HG03103 (cell line): ENCODE results near the gene AGXT.

Source experiments
- ATAC-seq: cut with Tn5 transposase; IDR thresholded peaks from one replicate; pipeline ENCODE4 v1.9.1; 2021; ENCODE audit warnings: low read depth; ENCODE audit not compliant: unreplicated experiment

Gene AGXT

DNA sequence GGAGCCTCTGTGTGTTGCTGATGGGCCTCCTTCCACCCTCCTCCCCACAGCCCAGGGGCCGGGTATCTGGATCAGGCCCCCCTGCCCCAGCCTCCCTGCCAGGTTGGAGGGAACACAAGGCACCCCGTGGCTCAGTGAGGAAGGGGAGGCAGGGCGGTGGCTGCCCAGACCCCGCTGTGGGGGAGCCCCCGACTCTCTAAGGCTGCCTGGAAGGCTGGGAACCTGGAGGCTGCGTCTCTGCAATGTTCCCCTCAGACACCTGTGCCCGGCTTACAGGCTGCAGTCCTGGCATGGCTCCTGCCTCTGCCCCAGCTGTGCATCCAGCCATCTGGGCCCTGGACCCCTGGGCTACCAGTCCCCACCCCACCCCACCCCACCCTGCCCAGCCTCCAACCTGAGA lies 27.8 kb downstream of the AGXT start:
- ATAC-seq: no peak

DNA sequence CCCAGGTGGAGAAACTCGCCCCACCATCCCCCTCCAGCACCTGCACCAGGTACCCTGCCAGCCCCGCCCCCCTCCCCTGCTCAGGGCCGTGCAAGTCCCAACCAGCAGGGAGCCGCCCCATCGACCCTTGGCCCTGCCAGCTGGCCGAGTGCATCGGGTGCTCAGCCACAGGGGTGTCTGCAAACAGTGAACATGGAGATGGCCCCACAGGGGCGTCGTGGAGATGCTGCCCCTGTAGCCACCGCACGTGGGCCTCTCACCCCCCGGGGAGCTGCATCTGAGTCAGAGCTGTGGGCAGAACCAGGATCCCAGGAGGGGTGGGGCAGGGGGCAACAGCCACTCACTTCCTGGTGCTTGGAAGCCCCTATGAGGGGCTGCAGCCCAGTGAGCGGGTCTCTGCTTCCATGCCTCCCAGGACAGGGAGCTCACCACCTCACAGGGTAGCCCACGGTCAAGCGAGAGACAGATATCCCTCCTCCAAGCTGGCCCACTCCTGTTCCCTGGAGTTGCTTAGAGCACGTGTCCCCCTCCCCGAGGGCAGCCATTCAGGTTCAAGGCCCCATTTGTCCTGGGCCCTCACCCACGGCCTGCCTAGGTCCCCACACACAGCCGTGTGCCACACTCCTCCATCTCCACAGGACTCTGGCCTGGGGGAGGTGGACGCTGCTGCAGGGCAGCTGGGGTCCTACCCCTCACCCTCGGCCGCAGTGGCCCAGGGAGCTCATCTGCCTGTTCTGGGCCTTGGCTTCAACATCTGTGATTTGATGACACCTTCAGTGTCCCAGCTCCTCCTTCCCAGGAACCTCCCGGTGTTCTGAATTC lies 28.5 kb downstream of the AGXT start:
- ATAC-seq: no peak

- ATAC-seq: no peak
Observed at GRCh38 chr2:240898108-240898730, 29.6 kb downstream of the AGXT start.

GRCh38 chr2:240898731-240899467 lies 30.3 kb downstream of the AGXT start:
- ATAC-seq: no peak

GRCh38 chr2:240899468-240899865 lies 30.8 kb downstream of the AGXT start:
- no peak for ATAC-seq

DNA sequence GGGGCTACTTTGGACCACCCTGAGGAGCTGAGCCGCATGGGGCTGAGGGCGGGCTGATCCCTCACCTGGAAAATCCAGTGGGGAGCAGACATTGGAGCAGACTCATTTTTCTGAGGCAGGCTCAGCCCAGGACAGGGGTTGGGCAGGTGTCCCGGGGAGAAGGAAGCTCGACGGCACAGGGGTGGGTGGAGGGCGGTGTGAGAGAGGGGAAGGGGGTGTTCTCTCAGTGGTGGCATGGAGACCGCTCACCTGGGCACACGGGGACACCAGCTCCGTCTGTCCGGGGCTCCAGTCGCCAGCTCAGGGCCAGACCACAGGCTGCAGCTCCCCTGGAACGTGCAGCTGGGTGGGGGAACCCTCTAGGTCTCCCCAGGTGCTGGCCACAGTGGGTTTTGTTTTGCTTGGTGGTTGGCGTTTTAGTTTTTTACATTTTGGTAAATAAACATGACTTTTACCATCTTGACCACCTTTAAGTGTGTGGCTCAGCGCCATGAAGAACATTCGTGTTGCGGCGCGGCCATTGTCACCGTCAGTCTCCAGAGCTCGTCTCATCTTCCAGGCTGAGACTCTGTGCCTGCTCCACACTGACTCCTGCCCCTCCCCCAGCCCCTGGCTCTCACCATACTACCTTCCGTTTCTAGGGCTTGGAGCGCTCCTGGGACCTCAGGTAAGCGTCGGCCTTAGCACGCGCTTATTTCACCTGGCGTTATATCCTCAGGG lies 31.7 kb downstream of the AGXT start:
- ATAC-seq: no peak

DNA sequence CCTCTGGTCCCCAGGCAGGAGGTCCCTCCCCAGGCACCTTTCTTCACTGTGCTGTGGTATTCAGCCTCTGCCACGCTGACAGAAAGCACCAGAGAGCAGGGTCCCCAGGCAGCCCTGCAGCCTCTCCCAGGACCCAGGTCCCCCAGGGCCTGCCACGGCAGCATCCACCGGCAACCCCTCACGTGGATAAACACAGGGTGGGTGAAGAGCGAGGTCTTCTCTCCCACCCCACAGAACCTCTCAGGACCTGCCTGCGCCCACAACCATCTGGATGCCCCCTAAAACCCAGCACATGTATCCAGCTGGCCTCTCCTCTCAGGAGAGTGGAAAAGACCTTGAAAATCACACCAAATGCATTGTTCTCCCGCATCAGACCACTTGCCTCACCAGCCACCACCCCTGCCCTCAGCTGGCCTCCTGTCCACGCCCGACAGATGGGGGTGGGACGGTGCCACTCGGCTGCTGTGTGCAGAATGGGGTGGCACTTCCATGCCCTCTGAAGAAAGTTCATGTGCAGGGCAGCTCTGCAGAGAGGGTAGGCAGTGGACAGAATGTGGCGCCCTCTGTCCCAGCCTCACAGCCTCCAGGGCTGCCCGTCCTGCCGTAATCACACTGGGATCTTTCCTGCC lies 33.5 kb downstream of the AGXT start:
- ATAC-seq: no peak

GRCh38 chr2:240902615-240903041 lies 34.0 kb downstream of the AGXT start:
- ATAC-seq: no peak

DNA sequence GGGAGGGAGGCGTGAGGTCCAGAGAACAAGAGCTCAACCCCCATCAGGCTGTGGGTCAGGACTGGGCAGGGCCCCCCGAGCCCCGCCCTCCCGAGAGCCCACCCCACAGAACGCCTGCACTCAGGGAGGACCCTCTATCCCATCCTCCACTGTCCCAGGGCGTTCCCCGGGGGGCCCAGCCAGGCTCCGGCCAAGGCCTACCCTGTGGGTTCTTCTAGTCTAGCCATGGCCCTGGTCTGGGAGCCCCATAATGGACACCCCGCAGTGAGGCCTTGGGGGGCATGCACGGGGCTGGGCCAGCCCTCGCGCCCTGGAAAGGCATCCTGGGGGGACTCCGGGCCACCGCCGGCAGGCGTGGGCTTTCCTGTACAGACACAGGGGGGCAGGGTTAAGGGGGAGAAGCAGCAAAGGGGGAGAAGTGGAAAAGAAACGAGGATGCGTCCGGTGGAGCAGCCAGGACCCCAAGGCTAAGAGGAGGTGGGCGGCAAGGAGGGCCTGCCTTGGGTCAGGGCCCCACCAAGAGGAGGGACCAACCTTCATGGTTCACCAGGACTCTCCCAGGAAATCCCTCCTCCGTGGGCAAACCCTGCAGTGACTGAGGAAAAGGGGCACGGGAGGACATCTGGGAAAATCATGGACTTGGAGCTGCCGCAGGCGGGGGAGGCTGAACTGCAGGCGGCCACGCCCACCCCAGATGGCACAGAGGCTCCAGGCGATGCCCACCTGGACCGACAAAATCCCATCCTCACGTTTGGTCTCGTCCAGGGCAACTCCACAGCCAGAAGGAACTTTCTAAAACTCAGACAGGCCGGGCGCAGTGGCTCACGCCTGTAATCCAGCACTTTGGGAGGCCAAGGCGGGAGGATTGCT lies 34.8 kb downstream of the AGXT start:
- ATAC-seq: no peak

GRCh38 chr2:240904216-240905175 lies 35.9 kb downstream of the AGXT start:
- no peak for ATAC-seq

- ATAC-seq: no peak
Observed at GRCh38 chr2:240905176-240905781, 36.7 kb downstream of the AGXT start.

DNA sequence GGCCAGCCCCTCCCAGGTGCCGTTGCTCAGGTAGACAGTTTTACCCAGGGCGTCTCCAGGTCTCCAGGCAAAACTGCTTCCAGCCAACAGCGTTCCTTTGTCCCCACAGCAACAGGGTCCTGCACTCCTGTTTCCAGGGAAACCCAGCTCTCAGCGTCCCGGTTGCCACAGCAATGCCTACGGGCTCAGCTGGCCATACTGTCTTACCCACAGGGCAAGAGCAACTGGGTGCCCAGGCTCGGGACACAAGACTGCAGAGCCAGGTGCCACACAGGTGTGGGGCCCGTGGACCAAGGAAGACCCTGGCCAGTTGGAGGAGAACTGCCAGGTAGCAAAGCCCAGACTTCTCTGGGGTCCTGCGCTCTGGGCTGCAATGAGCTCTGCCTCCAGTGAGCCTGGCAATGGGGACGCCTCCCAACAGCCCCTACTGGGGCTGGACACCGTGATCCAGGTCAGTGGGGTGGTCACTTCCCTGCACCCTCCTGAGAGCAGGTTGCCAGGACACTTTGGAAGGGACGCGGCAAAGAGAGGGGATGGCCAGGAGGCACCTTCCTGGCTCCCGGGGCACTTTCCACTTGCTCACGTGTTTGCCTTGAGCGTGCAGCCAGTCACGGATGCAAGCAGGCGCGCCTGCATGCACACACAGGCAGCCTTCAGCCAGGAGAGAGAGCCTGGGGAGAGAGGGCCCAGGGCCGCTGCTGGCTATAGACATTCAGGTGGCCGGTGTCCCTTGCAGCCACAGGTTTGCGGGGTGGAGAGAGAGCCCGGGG lies 37.7 kb downstream of the AGXT start, which contains the start of gene CROCC2:
TSS of gene CROCC2 (plus strand) at position 196 of the 770 bp plus-strand sequence. CDS start at position 374, 178 bp downstream.
- ATAC-seq: no peak

- ATAC-seq: no peak
Observed at GRCh38 chr2:240906911-240907590, 38.4 kb downstream of the AGXT start.

DNA sequence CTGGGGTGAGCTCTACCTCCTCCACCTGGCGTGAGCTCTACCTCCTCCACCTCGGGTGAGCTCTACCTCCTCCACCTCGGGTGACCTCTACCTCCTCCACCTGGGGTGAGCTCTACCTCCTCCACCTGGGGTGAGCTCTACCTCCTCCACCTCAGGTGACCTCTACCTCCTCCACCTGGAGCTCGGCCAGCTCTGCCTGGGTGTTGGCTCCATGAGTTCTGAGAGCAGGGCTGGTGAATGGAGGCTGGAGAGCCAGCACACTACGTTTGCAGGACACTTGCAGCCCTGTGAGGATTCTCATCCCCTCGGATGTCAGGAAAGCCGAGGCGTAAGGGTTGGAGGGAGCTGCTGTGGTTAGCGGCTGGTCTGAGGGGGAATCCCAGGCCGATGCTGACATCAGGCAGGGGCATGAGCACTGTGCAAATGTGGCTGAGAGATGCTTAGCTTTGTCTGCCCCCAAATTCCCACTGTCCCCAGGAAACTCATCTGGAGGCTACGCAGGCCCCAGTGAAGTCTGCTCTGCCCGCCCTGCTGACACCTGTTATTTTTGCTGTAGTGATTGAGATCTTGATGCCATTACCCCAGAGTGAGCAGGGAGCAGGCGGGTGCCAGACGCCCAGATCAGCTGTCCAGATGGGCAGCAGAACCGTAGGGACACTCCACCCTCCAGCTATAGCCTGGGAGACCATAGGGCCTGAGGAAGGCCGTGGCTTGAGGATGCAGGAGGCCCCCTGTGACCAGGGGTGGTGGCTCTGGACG lies 40.8 kb downstream of the AGXT start:
- ATAC-seq: no peak

DNA sequence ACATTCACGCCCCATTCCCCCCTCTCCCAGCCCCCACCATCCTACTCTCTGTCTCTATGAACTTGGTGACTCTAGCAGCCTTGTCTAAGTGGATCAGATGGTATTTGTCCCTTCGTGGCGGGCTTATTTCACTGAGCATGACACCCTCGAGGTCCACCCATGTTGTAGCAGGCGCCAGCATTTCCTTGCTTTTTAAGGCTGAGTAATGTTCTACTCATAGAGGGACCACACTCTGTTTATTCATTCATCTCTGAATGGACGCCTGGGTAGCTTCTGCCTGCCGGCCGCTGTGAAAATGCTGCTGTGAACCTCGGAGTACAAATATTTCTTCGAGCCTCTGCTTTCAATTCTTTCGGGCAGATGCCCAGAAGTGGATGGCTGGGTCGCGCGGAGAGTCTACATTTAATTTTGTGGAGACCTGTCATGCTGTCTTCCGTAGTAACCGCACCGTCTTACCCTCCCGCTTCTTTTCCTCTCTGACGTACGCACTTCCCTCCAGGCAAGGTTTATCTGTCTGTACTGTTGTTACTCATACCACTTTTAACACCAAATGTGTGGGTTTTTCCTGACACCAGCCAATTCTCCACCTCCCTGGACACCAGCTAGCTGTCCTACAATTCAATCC lies 43.1 kb downstream of the AGXT start:
- no peak for ATAC-seq
